22Rv1 (cell line): ENCODE measurements around the gene KDM4C.
"Not testable (repeated sequence)": the region's sequence is repeated elsewhere in the genome, so short reads cannot be mapped to it uniquely, and the experiment has no call there.

Source experiments
- H3K27ac ChIP-seq: fragments of 450-650 bp; 2 replicates; pipeline ENCODE4 v1.5.1; 2017
- CTCF ChIP-seq: fragments of 450-650 bp; IDR thresholded peaks from 2 replicates; pipeline ENCODE4 v1.5.1; 2017; ENCODE audit warnings: mild to moderate bottlenecking
- ZFX ChIP-seq: fragments of 450-650 bp; IDR thresholded peaks from 2 replicates; pipeline ENCODE4 v1.6.1; 2017; ENCODE audit warnings: antibody characterized with exemption, borderline replicate concordance

Gene KDM4C

GRCh38 chr9:6790866-6791265, 33.1 kb downstream of the KDM4C start:
- TF ChIP-seq CTCF = no peak
- no peak for TF ChIP-seq ZFX
- no peak overlapping the region for H3K27ac ChIP-seq

GRCh38 chr9:6793203-6793602, 35.4 kb downstream of the KDM4C start:
- TF ChIP-seq ZFX (no peak), CTCF (no peak)

GRCh38 chr9:6794936-6795335, 37.2 kb downstream of the KDM4C start:
- no peak overlapping the region for H3K27ac ChIP-seq
- no peak for TF ChIP-seq CTCF

More at GRCh38 chr9:6793203-6793602, 35.4 kb downstream of the KDM4C start:
- H3K27ac ChIP-seq = no peak overlapping the region

GRCh38 chr9:6802926-6803325, 45.2 kb downstream of the KDM4C start:
- no peak for TF ChIP-seq ZFX
- H3K27ac ChIP-seq = no peak overlapping the region

GRCh38 chr9:6805532-6805931, 47.8 kb downstream of the KDM4C start:
- TF ChIP-seq CTCF = no peak
- no peak for TF ChIP-seq ZFX

GRCh38 chr9:6806318-6806717, 48.5 kb downstream of the KDM4C start:
- not testable (repeated sequence) for H3K27ac ChIP-seq

More at GRCh38 chr9:6805532-6805931, 47.8 kb downstream of the KDM4C start:
- no peak overlapping the region for H3K27ac ChIP-seq

DNA sequence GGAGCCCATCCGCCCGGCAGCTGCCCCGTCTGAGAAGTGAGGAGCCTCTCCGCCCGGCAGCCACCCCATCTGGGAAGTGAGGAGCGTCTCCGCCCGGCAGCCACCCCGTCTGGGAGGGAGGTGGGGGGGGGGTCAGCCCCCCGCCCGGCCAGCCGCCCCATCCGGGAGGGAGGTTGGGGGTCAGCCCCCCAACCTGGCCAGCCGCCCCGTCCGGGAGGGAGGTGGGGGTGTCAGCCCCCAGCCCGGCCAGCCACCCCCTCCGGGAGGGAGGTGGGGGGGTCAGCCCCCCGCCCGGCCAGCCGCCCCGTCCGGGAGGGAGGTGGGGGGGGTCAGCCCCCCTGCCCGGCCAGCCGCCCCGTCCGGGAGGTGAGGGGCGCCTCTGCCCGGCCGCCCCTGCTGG, 49.9 kb downstream of the KDM4C start:
- H3K27ac ChIP-seq = not testable (repeated sequence)

DNA sequence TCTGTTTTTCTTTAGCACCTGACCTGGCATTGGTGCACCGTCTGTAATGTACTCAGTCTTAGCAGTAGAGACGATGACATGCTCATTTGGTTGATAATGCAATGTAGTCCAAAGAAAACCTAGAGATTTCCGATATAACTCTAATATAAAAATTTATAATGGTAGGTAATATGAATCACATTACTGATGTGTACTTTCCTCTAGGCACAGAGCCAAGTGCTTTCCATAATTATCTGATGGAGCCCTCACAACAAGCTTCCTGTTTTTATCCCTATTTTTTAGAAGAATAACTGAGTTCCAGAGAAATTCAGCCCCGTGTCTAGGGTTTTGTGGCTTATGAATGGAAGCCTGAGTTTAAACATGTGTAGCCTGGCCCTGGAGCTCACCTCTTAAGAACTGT, 53.7 kb downstream of the KDM4C start:
- TF ChIP-seq ZFX = no peak
- TF ChIP-seq CTCF = no peak
- no peak overlapping the region for H3K27ac ChIP-seq

- H3K27ac ChIP-seq = no peak overlapping the region
- TF ChIP-seq CTCF (no peak), ZFX (no peak)
Observed at GRCh38 chr9:6816581-6816980, 58.8 kb downstream of the KDM4C start.
